GM19324 (cell line): ENCODE results near the gene ADRB2.
A peak's percentile ranks its signal among the peaks of the same experiment; 100 is the strongest.
"Not testable (repeated sequence)": the region's sequence is repeated elsewhere in the genome, so short reads cannot be mapped to it uniquely, and the experiment has no call there.

Experiments used
- ATAC-seq: cut with Tn5 transposase; IDR thresholded peaks from one replicate; pipeline ENCODE4 v1.9.1; 2021; ENCODE audit warnings: mild to moderate bottlenecking, moderate library complexity; ENCODE audit not compliant: unreplicated experiment, low FRiP score

ADRB2 gene

GRCh38 chr5:148826053-148826738 lies at the start of gene ADRB2:
TSS of gene ADRB2 (plus strand) at chr5:148826611. CDS start at chr5:148826832, 221 bp downstream.
- peak; percentile 97 for ATAC-seq

DNA sequence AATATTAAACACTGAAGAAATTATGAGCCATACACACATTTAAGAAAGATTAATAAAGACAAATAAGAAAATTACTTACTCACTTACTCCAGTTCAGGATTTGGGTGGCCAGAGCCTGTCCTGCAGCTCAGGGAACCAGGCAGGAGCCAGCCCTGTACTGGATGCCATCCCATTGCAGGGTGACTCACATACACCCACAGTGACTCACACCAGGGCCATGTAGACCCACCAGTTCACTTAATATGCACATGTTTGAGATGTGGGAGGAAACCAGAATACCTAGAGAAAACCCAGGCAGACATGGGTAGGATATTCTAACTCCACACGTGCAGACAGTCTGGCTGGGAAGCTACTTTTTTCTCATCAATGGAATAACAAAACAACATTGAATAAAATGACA lies 49.6 kb upstream of the ADRB2 start:
- no peak for ATAC-seq

GRCh38 chr5:148778882-148779281 lies 47.5 kb upstream of the ADRB2 start:
- no peak for ATAC-seq

DNA sequence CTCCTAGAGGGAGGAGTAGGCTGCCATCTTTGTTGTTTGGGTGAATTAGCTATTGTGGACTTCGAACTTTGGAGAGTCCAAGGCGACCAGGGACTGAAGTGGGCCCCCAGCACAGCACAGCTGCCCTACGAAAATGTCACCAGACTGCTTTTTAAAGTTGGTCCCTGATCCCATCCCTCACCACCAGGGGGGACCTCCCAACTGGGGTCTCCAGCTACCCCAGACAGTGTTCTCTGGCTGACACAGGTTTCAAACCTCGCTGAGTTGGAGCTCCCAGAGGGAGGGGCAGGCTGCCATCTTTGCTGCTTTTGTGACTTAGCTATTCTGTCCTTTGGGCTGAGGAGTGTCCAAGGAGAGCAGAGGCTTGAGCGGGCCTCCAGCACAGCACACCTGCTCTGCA lies 45.7 kb upstream of the ADRB2 start:
- no peak for ATAC-seq

GRCh38 chr5:148781766-148782165 lies 44.6 kb upstream of the ADRB2 start:
- no peak for ATAC-seq

- no peak for ATAC-seq
These were observed 41.2 kb upstream of the ADRB2 start for GRCh38 chr5:148785223-148785622.

- ATAC-seq = no peak
These were observed 40.0 kb upstream of the ADRB2 start for GRCh38 chr5:148786456-148786855.

- no peak for ATAC-seq
These were observed 37.8 kb upstream of the ADRB2 start for GRCh38 chr5:148788636-148789035.

DNA sequence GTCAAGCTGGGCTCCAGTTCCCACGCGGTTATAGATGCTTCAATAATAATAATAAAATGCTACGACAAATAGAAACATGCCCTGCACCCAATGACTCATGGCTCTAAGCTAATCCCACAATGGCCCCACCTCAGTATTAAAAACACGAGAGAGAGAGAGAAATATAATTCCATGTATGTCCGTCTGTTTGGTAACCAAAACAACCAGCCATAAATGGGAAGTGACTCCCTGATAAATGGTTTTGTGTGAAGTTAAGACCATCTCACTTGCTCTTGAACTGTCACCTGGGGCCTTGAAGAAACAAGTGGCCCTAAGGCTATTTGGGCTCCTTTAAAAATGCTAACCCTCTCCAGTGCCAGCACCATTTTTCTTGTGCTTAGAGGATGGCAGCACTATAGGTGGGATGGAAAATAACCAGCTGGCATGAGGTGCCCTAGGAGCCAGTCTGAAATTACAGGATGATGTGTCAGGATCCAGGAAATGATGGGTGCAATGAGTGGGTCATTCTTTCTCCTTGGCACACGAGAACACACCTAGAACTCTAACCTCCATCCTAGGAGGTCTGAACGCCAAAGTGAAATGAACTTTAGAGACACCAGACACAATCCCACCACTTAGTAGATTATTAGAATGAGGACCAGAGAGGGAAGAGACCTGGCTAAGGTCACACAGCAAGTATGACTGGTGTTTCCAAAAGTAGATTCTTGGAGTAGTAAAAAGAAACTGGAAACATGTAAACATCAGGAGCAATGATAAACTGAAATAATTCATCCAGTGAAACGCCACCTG lies 35.7 kb upstream of the ADRB2 start:
- ATAC-seq = no peak

GRCh38 chr5:148791334-148791667 lies 35.1 kb upstream of the ADRB2 start:
- ATAC-seq = peak; percentile 70

DNA sequence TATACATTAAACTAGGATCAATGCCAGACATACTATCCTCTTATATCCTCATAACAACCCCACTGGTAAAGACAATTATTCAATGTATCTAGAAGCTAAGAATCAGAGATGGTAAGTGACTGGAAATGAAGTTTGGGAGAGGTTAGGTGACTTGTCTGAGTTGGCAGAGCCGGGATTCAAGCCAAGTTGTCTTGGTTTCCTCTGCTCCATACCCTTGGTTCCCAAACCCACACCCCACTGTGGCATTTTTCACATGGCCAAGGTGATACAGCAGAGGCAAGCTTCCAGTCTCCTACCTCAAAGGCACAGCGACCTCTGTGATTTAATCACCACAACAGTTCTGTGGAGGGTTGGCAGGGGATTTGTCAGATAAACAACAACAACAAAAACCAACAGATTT lies 34.7 kb upstream of the ADRB2 start:
- ATAC-seq = no peak

GRCh38 chr5:148792744-148793143 lies 33.7 kb upstream of the ADRB2 start:
- no peak for ATAC-seq

- ATAC-seq = no peak
These were observed 33.1 kb upstream of the ADRB2 start for GRCh38 chr5:148793261-148793660.

- ATAC-seq = no peak
These were observed 32.1 kb upstream of the ADRB2 start for GRCh38 chr5:148794275-148794674.

- ATAC-seq = no peak
These were observed 31.5 kb upstream of the ADRB2 start for GRCh38 chr5:148794729-148795561.

GRCh38 chr5:148796936-148797335 lies 29.5 kb upstream of the ADRB2 start:
- ATAC-seq = no peak

GRCh38 chr5:148798786-148799185 lies 27.6 kb upstream of the ADRB2 start:
- ATAC-seq = no peak

- no peak for ATAC-seq
These were observed 26.5 kb upstream of the ADRB2 start for GRCh38 chr5:148799737-148800527.

- no peak for ATAC-seq
These were observed 24.6 kb upstream of the ADRB2 start for GRCh38 chr5:148801682-148802276.

GRCh38 chr5:148803451-148803850 lies 23.0 kb upstream of the ADRB2 start:
- ATAC-seq = not testable (repeated sequence)
